HepG2 (cell line): ENCODE results near the gene HCRT. TPM values are rescaled to one million over a fixed set of nuclear protein-coding genes. Genes with fewer than 3 reads are reported as not detected.

Experiments used
- CCAR2 ChIP-seq: fragments of 200-400 bp; formaldehyde crosslinking; optimal IDR thresholded peaks from 2 replicates; pipeline ENCODE3; 2018; ENCODE audit warnings: low read depth, mild to moderate bottlenecking, low read length, moderate library complexity
- CEBPB ChIP-seq: IDR thresholded peaks from 2 replicates; pipeline ENCODE4 v1.6.1; 2011; ENCODE audit warnings: low read depth, low read length, improper control_type of control experiment, borderline replicate concordance
- FOXA1 ChIP-seq, 2 experiments: fragments of 450-650 bp in 1 of 2; sonication (generic) in 1 of 2; formaldehyde crosslinking in 1 of 2; IDR thresholded peaks; 2 replicates each; pipeline versions ENCODE4 v1.4.0 to v1.6.1; 2016 to 2020; ENCODE audit warnings: missing genetic modification reagents in 1 of 2
- MBNL3 ChIP-seq: fragments of 250-450 bp; sonication (Bioruptor Pico); conservative IDR thresholded peaks from 2 replicates; pipeline ENCODE4 v1.8.0; 2022; ENCODE audit warnings: mild to moderate bottlenecking, inconsistent platforms
- NFYC ChIP-seq: IDR thresholded peaks from 2 replicates; pipeline ENCODE4 v1.6.1; 2016; ENCODE audit warnings: missing genetic modification reagents, missing compliant biosample characterization
- NRL ChIP-seq: sonication (generic); formaldehyde crosslinking; IDR thresholded peaks from 2 replicates; pipeline ENCODE4 v1.5.0; 2020; ENCODE audit warnings: missing genetic modification reagents, mild to moderate bottlenecking, moderate library complexity, borderline replicate concordance
- PATZ1 ChIP-seq: sonication (generic); formaldehyde crosslinking; IDR thresholded peaks from 2 replicates; pipeline ENCODE4 v1.4.0; 2020; ENCODE audit warnings: missing genetic modification reagents
- PHF21A ChIP-seq: sonication (generic); formaldehyde crosslinking; IDR thresholded peaks from 2 replicates; pipeline ENCODE4 v1.5.0; 2020; ENCODE audit warnings: mild to moderate bottlenecking, missing genetic modification reagents
- POGZ ChIP-seq: sonication (generic); formaldehyde crosslinking; IDR thresholded peaks from 2 replicates; pipeline ENCODE4 v1.4.0; 2020; ENCODE audit warnings: mild to moderate bottlenecking, missing genetic modification reagents
- RARA ChIP-seq: IDR thresholded peaks from 2 replicates; pipeline ENCODE4 v1.6.1; 2016; ENCODE audit warnings: missing genetic modification reagents, missing compliant biosample characterization
- RARG ChIP-seq: sonication (generic); formaldehyde crosslinking; IDR thresholded peaks from 2 replicates; pipeline ENCODE4 v1.4.0; 2020; ENCODE audit warnings: low read depth, mild to moderate bottlenecking, missing genetic modification reagents
- SMAD1 ChIP-seq: sonication (generic); formaldehyde crosslinking; IDR thresholded peaks from 2 replicates; pipeline ENCODE4 v1.4.0; 2020; ENCODE audit warnings: missing genetic modification reagents, low read depth, mild to moderate bottlenecking, borderline replicate concordance
- SMAD9 ChIP-seq: sonication (generic); formaldehyde crosslinking; IDR thresholded peaks from 2 replicates; pipeline ENCODE4 v1.5.1; 2020; ENCODE audit warnings: mild to moderate bottlenecking, missing genetic modification reagents
- SUZ12 ChIP-seq: fragments of 150-350 bp; IDR thresholded peaks from 2 replicates; pipeline ENCODE4 v1.6.1; 2014; ENCODE audit warnings: low read depth, low read length
- TAF15 ChIP-seq: fragments of 200-400 bp; formaldehyde crosslinking; IDR thresholded peaks from one replicate; pipeline ENCODE4 v1.6.1; 2018; ENCODE audit warnings: mild to moderate bottlenecking, low read depth, low read length; ENCODE audit not compliant: poor library complexity, severe bottlenecking
- ZKSCAN8 ChIP-seq: IDR thresholded peaks from 2 replicates; pipeline ENCODE4 v1.6.1; 2016; ENCODE audit warnings: borderline replicate concordance, missing genetic modification reagents, missing compliant biosample characterization
- ZNF383 ChIP-seq: sonication (generic); formaldehyde crosslinking; IDR thresholded peaks from 2 replicates; pipeline ENCODE4 v1.4.0; 2020; ENCODE audit warnings: missing genetic modification reagents, mild to moderate bottlenecking, borderline replicate concordance
- ZNF660 ChIP-seq: sonication (generic); formaldehyde crosslinking; IDR thresholded peaks from 2 replicates; pipeline ENCODE4 v1.5.1; 2020; ENCODE audit warnings: mild to moderate bottlenecking, low read depth, missing genetic modification reagents, borderline replicate concordance
- ZNF777 ChIP-seq: sonication (generic); formaldehyde crosslinking; IDR thresholded peaks from 2 replicates; pipeline ENCODE4 v1.4.0; 2020; ENCODE audit warnings: missing genetic modification reagents
- ZNF782 ChIP-seq: sonication (generic); formaldehyde crosslinking; IDR thresholded peaks from 2 replicates; pipeline ENCODE4 v1.4.0; 2020; ENCODE audit warnings: missing genetic modification reagents, mild to moderate bottlenecking, borderline replicate concordance
- polyA plus RNA-seq, 8 experiments: library from polyadenylated mRNA; depleted of rRNA in 3 of 8; stranded (reverse) in 7 of 8; unstranded in 1 of 8; fragments of >200 nt; fragmentation: Illumina TruSeq in 4 of 8; extraction: Trizol in 4 of 8; gene quantifications; 2 replicates each; pipeline versions ENCODE4 v1.2.1 to v1.2.3, GENCODE V29; 2011 to 2016; ENCODE audit warnings: low read depth in 4 of 8, missing spikeins in 1 of 8, mixed read lengths in 1 of 8; ENCODE audit not compliant: insufficient read depth in 1 of 8
- total RNA-seq, 5 experiments: library from RNA; depleted of rRNA; stranded (reverse); fragments of >200 nt; fragmentation: Illumina TruSeq; extraction: Trizol; gene quantifications; 2 replicates each; pipeline ENCODE4 v1.2.3, GENCODE V29; 2016; ENCODE audit warnings: low read depth in 1 of 5
- TF ChIP-seq, protein P1 (sequence below): sonication (generic); formaldehyde crosslinking; IDR thresholded peaks from 2 replicates; pipeline ENCODE4 v1.4.0; 2020; ENCODE audit warnings: missing genetic modification reagents
- TF ChIP-seq, protein P2 (sequence below): sonication (generic); formaldehyde crosslinking; conservative IDR thresholded peaks from 2 replicates; pipeline ENCODE4 v1.4.0; 2020; ENCODE audit warnings: mild to moderate bottlenecking, missing genetic modification reagents, moderate library complexity
- TF ChIP-seq, protein P3 (sequence below): fragments of 450-650 bp; IDR thresholded peaks from 2 replicates; pipeline ENCODE4 v1.6.1; 2017

HCRT gene
- total and polyA plus RNA-seq, 2 of the 13 experiments (the other 11 are each of a cell fraction or from before 2014, with no cell fraction given), result not detected

- no peak; the same call in 1 of the 2 replicates for TF ChIP-seq ZNF660 (CRISPR knock-in tag)
- no peak for TF ChIP-seq MBNL3 (CRISPR knock-in tag)
- TF ChIP-seq PHF21A (CRISPR knock-in tag), result no peak
- TF ChIP-seq NRL, result peak; percentile 36; the same call in 1 of the 2 replicates
- TF ChIP-seq NFYC (CRISPR knock-in tag), result peak; percentile 37; the same call in 1 of the 2 replicates
- no peak for TF ChIP-seq RARG (CRISPR knock-in tag)
- TF ChIP-seq SMAD9, result peak; percentile 83; the same call in 1 of the 2 replicates
- peak; percentile 75 for TF ChIP-seq PATZ1 (CRISPR knock-in tag)
- TF ChIP-seq, protein P1, sequence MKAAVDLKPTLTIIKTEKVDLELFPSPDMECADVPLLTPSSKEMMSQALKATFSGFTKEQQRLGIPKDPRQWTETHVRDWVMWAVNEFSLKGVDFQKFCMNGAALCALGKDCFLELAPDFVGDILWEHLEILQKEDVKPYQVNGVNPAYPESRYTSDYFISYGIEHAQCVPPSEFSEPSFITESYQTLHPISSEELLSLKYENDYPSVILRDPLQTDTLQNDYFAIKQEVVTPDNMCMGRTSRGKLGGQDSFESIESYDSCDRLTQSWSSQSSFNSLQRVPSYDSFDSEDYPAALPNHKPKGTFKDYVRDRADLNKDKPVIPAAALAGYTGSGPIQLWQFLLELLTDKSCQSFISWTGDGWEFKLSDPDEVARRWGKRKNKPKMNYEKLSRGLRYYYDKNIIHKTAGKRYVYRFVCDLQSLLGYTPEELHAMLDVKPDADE (CRISPR knock-in tag), result peak; percentile 96; the same call in 1 of the 2 replicates
- no peak for TF ChIP-seq CCAR2
- no peak for TF ChIP-seq POGZ (CRISPR knock-in tag)
- no peak for TF ChIP-seq SUZ12
- TF ChIP-seq SMAD1 (CRISPR knock-in tag), result no peak
- TF ChIP-seq, protein P2, sequence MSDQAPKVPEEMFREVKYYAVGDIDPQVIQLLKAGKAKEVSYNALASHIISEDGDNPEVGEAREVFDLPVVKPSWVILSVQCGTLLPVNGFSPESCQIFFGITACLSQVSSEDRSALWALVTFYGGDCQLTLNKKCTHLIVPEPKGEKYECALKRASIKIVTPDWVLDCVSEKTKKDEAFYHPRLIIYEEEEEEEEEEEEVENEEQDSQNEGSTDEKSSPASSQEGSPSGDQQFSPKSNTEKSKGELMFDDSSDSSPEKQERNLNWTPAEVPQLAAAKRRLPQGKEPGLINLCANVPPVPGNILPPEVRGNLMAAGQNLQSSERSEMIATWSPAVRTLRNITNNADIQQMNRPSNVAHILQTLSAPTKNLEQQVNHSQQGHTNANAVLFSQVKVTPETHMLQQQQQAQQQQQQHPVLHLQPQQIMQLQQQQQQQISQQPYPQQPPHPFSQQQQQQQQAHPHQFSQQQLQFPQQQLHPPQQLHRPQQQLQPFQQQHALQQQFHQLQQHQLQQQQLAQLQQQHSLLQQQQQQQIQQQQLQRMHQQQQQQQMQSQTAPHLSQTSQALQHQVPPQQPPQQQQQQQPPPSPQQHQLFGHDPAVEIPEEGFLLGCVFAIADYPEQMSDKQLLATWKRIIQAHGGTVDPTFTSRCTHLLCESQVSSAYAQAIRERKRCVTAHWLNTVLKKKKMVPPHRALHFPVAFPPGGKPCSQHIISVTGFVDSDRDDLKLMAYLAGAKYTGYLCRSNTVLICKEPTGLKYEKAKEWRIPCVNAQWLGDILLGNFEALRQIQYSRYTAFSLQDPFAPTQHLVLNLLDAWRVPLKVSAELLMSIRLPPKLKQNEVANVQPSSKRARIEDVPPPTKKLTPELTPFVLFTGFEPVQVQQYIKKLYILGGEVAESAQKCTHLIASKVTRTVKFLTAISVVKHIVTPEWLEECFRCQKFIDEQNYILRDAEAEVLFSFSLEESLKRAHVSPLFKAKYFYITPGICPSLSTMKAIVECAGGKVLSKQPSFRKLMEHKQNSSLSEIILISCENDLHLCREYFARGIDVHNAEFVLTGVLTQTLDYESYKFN (CRISPR knock-in tag), result 0 out of 2 replicates have a peak, but pooled peaks have one; percentile 19
- peak; percentile 80 for TF ChIP-seq ZNF777
- no peak for TF ChIP-seq ZKSCAN8 (CRISPR knock-in tag)
- peak; percentile 79 for TF ChIP-seq RARA
- peak; percentile 75; the same call in 1 of the 2 replicates for TF ChIP-seq ZNF782 (CRISPR knock-in tag)
- TF ChIP-seq, protein P3, sequence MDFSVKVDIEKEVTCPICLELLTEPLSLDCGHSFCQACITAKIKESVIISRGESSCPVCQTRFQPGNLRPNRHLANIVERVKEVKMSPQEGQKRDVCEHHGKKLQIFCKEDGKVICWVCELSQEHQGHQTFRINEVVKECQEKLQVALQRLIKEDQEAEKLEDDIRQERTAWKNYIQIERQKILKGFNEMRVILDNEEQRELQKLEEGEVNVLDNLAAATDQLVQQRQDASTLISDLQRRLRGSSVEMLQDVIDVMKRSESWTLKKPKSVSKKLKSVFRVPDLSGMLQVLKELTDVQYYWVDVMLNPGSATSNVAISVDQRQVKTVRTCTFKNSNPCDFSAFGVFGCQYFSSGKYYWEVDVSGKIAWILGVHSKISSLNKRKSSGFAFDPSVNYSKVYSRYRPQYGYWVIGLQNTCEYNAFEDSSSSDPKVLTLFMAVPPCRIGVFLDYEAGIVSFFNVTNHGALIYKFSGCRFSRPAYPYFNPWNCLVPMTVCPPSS, result no peak
- no peak for TF ChIP-seq ZNF383
- TF ChIP-seq FOXA1 (IDR thresholded peaks at IDR 0.05), result no peak
- no peak for TF ChIP-seq FOXA1 (CRISPR knock-in tag; IDR thresholded peaks at IDR 0.05)
- no peak for TF ChIP-seq CEBPB
- TF ChIP-seq TAF15, result no peak
These were observed 5.3 kb downstream of the HCRT start (continued) for GRCh38 chr17:42179911-42180410.
